Colonic mucosa (tissue), 4 donors: ENCODE measurements around the gene APOBEC2. TPM values are rescaled to one million over a fixed set of nuclear protein-coding genes. Genes with fewer than 3 reads are reported as not detected.

ENCODE experiments used
- DNase-seq: peaks from one replicate; pipeline ENCODE4 v3.0.0-alpha.2; 2020
- H3K27ac ChIP-seq: fragments of 200-600 bp; one replicate; pipeline ENCODE4 v1.8.0; 2021
- H3K27me3 ChIP-seq: fragments of 200-600 bp; one replicate; pipeline ENCODE4 v1.8.0; 2021
- H3K36me3 ChIP-seq: fragments of 200-600 bp; one replicate; pipeline ENCODE4 v1.8.0; 2021
- H3K4me1 ChIP-seq: fragments of 200-600 bp; one replicate; pipeline ENCODE4 v1.8.0; 2021; ENCODE audit warnings: mild to moderate bottlenecking
- H3K4me3 ChIP-seq: fragments of 200-600 bp; one replicate; pipeline ENCODE4 v1.8.0; 2021
- H3K9ac ChIP-seq, 2 donors: one replicate each; pipeline ENCODE4 v1.7.0; 2013; ENCODE audit warnings: control low read depth in 2 of 2, low read depth in 2 of 2, low read length in 2 of 2
- H3K9me3 ChIP-seq: fragments of 200-600 bp; one replicate; pipeline ENCODE4 v1.8.0; 2021
- CTCF ChIP-seq: fragments of 200-600 bp; IDR thresholded peaks from one replicate; pipeline ENCODE4 v1.8.0; 2022; ENCODE audit warnings: antibody characterized with exemption, mild to moderate bottlenecking
- intact Hi-C: fragments of 100-400 bp; cut with DNase I; formaldehyde crosslinking; loops from one replicate; pipeline ENCODE4 v1.14.1; 2022
- total RNA-seq, 2 donors: library from RNA; stranded (reverse); fragmentation: NEBNext Ultra II Directional in 1 of 2; extraction: Animal tissue kit (Norgen Biotek cat#: 25700) in 1 of 2; gene quantifications; one replicate each; pipeline ENCODE4 v1.2.1, GENCODE V29; 2021
- donor health status: healthy.
- donor health status: DM: no; HTN: no; CAD: no.
- donor health status: DM: no; HTN: no; CAD: no.

Gene APOBEC2
- total RNA-seq, 2 donors from 2014 or later: 0.22 TPM; not detected in 1

GRCh38 chr6:41042226-41043055, 10.6 kb upstream of the APOBEC2 start, which contains the start of gene TSPO2:
Gene TSPO2, plus strand, starts transcription at chr6:41042467. Its CDS starts 519 bp downstream, at chr6:41042986.
- no peak for DNase-seq
- Histone ChIP-seq H3K36me3 (no peaks in the 10 kb centered on the region), H3K9ac (no peak within 1 kb of the TSS), H3K27me3 (no peaks in the 10 kb centered on the region), H3K27ac (no peak within 1 kb of the TSS), H3K4me3 (no peak within 1 kb of the TSS), H3K9me3 (no peaks in the 10 kb centered on the region), H3K4me1 (peaks cover 4% of the 10 kb centered on the region)
- no peak for TF ChIP-seq CTCF
- intact Hi-C loops: no loop called here

GRCh38 chr6:41043151-41043550, 9.9 kb upstream of the APOBEC2 start:
- intact Hi-C loops: no loop called here
- no peak overlapping the region for H3K27ac ChIP-seq
- no peak overlapping the region for H3K4me3 ChIP-seq
- no peak for TF ChIP-seq CTCF
- peaks cover 4% of the 10 kb centered on the region for H3K4me1 ChIP-seq
- no peaks in the 10 kb centered on the region for H3K27me3 ChIP-seq
- H3K9me3 ChIP-seq: no peaks in the 10 kb centered on the region
- H3K36me3 ChIP-seq: no peaks in the 10 kb centered on the region
- no peak overlapping the region for H3K9ac ChIP-seq
- DNase-seq: no peak

GRCh38 chr6:41045664-41046063, 7.3 kb upstream of the APOBEC2 start:
- no peaks in the 10 kb centered on the region for H3K4me1 ChIP-seq

GRCh38 chr6:41046084-41046483, 6.9 kb upstream of the APOBEC2 start:
- H3K27ac ChIP-seq: no peak overlapping the region
- H3K4me1 ChIP-seq: no peaks in the 10 kb centered on the region
- H3K9me3 ChIP-seq: no peaks in the 10 kb centered on the region
- H3K4me3 ChIP-seq: no peak overlapping the region
- H3K27me3 ChIP-seq: no peaks in the 10 kb centered on the region
- no peak overlapping the region for H3K9ac ChIP-seq
- DNase-seq: no peak
- intact Hi-C loops: no loop called here
- H3K36me3 ChIP-seq: no peaks in the 10 kb centered on the region
- TF ChIP-seq CTCF: no peak

More at GRCh38 chr6:41045664-41046063, 7.3 kb upstream of the APOBEC2 start:
- no peaks in the 10 kb centered on the region for H3K9me3 ChIP-seq
- no peak for TF ChIP-seq CTCF
- intact Hi-C loops: no loop called here
- H3K4me3 ChIP-seq: no peak overlapping the region
- no peak overlapping the region for H3K9ac ChIP-seq
- H3K27ac ChIP-seq: no peak overlapping the region
- no peaks in the 10 kb centered on the region for H3K27me3 ChIP-seq
- no peak for DNase-seq
- no peaks in the 10 kb centered on the region for H3K36me3 ChIP-seq

GRCh38 chr6:41047306-41047705, 5.7 kb upstream of the APOBEC2 start:
- intact Hi-C loops: no loop called here
- Histone ChIP-seq H3K27ac (no peak overlapping the region), H3K36me3 (no peaks in the 10 kb centered on the region), H3K27me3 (no peaks in the 10 kb centered on the region), H3K4me1 (no peaks in the 10 kb centered on the region), H3K9ac (no peak overlapping the region), H3K9me3 (no peaks in the 10 kb centered on the region), H3K4me3 (no peak overlapping the region)
- no peak for DNase-seq
- no peak for TF ChIP-seq CTCF
